HL-60 (cell line): ENCODE measurements around the gene RAMAC.

ENCODE experiments used
- DNase-seq, 2 experiments: peaks; one replicate each; pipeline ENCODE4 v3.0.0-alpha.2; 2010 to 2020; ENCODE audit warnings: low read depth in 1 of 2, low spot score in 1 of 2
- H3K27ac ChIP-seq: fragments of 250-450 bp; sonication (Bioruptor Pico); replicated peaks from 2 replicates; pipeline ENCODE4 v1.5.1; 2020; ENCODE audit warnings: mild to moderate bottlenecking, moderate library complexity
- H3K27me3 ChIP-seq: fragments of 250-450 bp; sonication (Bioruptor Pico); 2 replicates; pipeline ENCODE4 v1.5.1; 2021; ENCODE audit warnings: mild to moderate bottlenecking, moderate library complexity; ENCODE audit not compliant: insufficient read depth, poor library complexity, severe bottlenecking
- H3K4me3 ChIP-seq: replicated peaks from 2 replicates; pipeline ENCODE4 v1.5.1; 2011; ENCODE audit warnings: mild to moderate bottlenecking, control low read depth, low read length; ENCODE audit not compliant: insufficient read depth
- CTCF ChIP-seq: IDR thresholded peaks from one replicate; pipeline ENCODE4 v1.5.1; 2011; ENCODE audit warnings: low read length, control low read depth, inconsistent platforms; ENCODE audit not compliant: insufficient read depth
- GABPA ChIP-seq: IDR thresholded peaks from 2 replicates; pipeline ENCODE4 v1.6.1; 2012; ENCODE audit warnings: low read depth
- POLR2AphosphoS5 ChIP-seq: IDR thresholded peaks from 2 replicates; pipeline ENCODE4 v1.6.1; 2012; ENCODE audit warnings: low read depth
- REST ChIP-seq: IDR thresholded peaks from 2 replicates; pipeline ENCODE4 v1.6.1; 2012; ENCODE audit warnings: low read depth; ENCODE audit not compliant: insufficient replicate concordance
- SPI1 ChIP-seq: IDR thresholded peaks from 2 replicates; pipeline ENCODE4 v1.6.1; 2012; ENCODE audit warnings: low read depth, mild to moderate bottlenecking, borderline replicate concordance

Gene RAMAC

GRCh38 chr15:83036253-83036652 lies 50.2 kb downstream of the RAMAC start:
- H3K27me3 ChIP-seq: no peaks in the 10 kb centered on the region
- no peak for DNase-seq
- no peak overlapping the region for H3K27ac ChIP-seq
- no peak overlapping the region for H3K4me3 ChIP-seq
- TF ChIP-seq CTCF (no peak), SPI1 (no peak), GABPA (no peak), POLR2AphosphoS5 (no peak), REST (no peak)

- TF ChIP-seq CTCF: no peak
- no peak for TF ChIP-seq POLR2AphosphoS5
- no peak for TF ChIP-seq GABPA
- no peak for TF ChIP-seq REST
- TF ChIP-seq SPI1: no peak
- no peaks in the 10 kb centered on the region for H3K27me3 ChIP-seq
Observed at GRCh38 chr15:83039206-83039605, 53.2 kb downstream of the RAMAC start.

More at GRCh38 chr15:83039206-83039605, 53.2 kb downstream of the RAMAC start:
- Histone ChIP-seq H3K27ac (no peak overlapping the region), H3K4me3 (no peak overlapping the region)
- DNase-seq: no peak
